Measurements from ENCODE around the gene FBXO17. TPM values are rescaled to one million over a fixed set of nuclear protein-coding genes. Genes with fewer than 3 reads are reported as not detected.

FBXO17 gene
- total and polyA plus RNA-seq, 4 donors: 19.7 to 31.9 (median 23.4) TPM

DNA sequence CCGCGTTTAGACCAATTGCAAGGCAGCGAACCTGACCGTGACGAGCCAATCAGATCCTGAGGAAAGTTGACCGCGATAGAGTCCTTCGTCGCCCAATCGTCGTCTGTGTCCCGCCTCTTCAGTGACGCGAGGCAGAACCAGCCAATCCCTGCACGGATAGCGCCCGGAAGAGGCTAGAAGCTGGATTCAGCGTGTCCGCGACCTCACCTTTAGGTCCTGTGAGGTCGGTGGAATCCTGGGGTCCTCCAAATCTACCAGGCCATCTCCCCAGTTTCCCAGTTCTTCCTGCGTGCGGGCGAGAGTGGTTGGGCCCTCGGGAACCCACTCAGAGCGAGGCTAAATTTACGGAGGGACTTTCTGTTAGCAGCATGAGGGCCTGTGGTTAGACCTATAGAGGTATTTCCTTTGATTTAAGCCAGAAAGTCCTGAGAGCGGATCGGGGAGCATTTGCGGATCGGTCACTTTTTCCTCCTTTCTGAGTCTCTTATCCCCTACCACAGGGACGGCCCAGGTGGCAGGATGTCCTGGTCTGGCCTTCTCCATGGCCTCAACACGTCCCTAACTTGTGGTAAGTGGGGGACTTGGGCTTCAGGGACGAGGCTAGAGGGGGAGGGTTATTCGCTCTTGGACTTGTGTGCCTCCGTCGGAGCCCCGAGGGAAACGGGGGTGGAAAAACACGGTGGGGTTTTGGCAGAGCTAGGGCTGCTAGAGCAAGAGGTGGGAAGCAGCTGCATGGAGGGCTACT is 44.6 kb downstream of the FBXO17 start, which contains the start of gene MRPS12:
Gene MRPS12, plus strand, starts transcription at position 169 of the 745 bp plus-strand sequence. Its CDS starts 351 bp downstream, at position 520.
- peak within 1 kb of the TSS; percentile 77 to 99 (median 94) for H3K4me3 ChIP-seq (ENCODE audit: low read depth in 1 of 3, low read length in 3 of 3)
- peak; percentile 99 for DNase-seq (ENCODE audit: low spot score)
- WGBS: under 1% methylated on average over 40 of the region's 40 CpGs
- H3K36me3 ChIP-seq (ENCODE audit: control insufficient read depth in 4 of 4, insufficient read depth in 3 of 4, low read depth in 1 of 4, low read length in 3 of 4): peaks cover 0 to 6% (median 3%) of the 10 kb centered on the region in 4 donors
- H3K27me3 ChIP-seq (ENCODE audit: control insufficient read depth in 4 of 4, insufficient read depth in 4 of 4, low read length in 3 of 4): no peaks in the 10 kb centered on the region
- H3K9me3 ChIP-seq (ENCODE audit: control insufficient read depth in 4 of 4, low read length in 3 of 4): no peaks in the 10 kb centered on the region
- TF ChIP-seq SP1 (IDR thresholded peaks at IDR 0.05) (peak; percentile 72), RXRA (IDR thresholded peaks at IDR 0.05) (peak; percentile 39 to 53), GABPA (IDR thresholded peaks at IDR 0.05 in 1 of 2, conservative IDR thresholded peaks at IDR 0.05 in 1 of 2) (peak in 1 of 2 donors; percentile 81), NR2F2 (IDR thresholded peaks at IDR 0.05) (peak; percentile 3), HNF4G (IDR thresholded peaks at IDR 0.05) (no peak)
- peak within 1 kb of the TSS; percentile 85 to 86 for H3K27ac ChIP-seq (ENCODE audit: low read depth in 1 of 2, low read length in 2 of 2)
- peak within 1 kb of the TSS; percentile 48 to 99 for H3K9ac ChIP-seq (ENCODE audit: low read depth in 1 of 2, low read length in 2 of 2)
- H3K4me1 ChIP-seq (ENCODE audit: control insufficient read depth in 4 of 4, insufficient read depth in 4 of 4, low read length in 3 of 4): peaks cover 7 to 33% (median 26%) of the 10 kb centered on the region in 4 donors

DNA sequence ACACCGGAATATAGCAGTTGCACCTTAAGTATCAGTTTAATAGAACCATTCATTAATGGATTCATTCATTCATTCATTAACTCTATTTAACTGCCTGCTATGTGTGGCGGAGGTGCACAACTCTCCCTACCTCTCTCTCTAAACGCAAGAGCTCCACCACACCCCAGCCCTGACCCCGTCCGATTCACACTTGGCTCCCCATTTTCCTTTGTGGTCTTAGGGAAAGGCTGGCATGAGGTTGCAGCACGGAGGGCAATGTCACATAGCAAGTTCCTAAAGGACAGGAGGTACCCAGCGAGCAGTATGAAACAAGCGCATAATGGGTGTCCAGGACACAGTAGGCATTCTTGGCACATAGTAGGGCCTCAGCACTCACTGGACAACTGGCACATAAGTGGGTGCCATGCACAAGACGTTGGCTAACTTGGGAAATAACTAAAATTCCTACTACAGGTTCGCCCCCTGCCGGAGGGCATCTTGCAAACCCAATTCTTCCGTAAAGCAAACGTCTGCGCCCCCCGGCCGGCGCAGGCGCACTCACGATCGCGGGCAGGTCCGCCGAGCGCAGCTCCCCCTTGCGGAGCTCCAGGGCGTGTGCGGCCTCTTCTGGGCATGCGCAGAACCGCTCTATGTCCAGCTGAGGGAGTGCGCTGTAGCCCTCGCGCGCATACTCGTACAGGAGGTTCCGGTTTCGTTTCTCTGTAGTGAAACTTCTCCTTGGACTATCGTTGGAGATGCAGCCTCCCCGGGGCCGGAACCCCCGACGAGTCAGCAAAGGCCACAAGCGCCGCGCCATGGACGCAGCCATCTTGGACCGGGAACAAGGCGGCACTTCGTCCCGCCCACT is 45.4 kb downstream of the FBXO17 start, which contains the start of gene SARS2:
Gene SARS2, minus strand, starts transcription at position 835 of the 847 bp plus-strand sequence. Its CDS starts 27 bp downstream, at position 808.
- H3K9me3 ChIP-seq (ENCODE audit: control insufficient read depth in 4 of 4, low read length in 3 of 4): no peaks in the 10 kb centered on the region
- TF ChIP-seq HNF4A (conservative IDR thresholded peaks at IDR 0.05) (peak in 1 of 2 donors; percentile 34), EGR1 (IDR thresholded peaks at IDR 0.05; ENCODE audit: low read depth in 2 of 2) (no peak), YY1 (IDR thresholded peaks at IDR 0.05) (peak; percentile 99), HNF4G (IDR thresholded peaks at IDR 0.05) (no peak), GABPA (IDR thresholded peaks at IDR 0.05 in 1 of 2, conservative IDR thresholded peaks at IDR 0.05 in 1 of 2) (no peak), RAD21 (IDR thresholded peaks at IDR 0.05) (peak; percentile 87 to 88), RXRA (IDR thresholded peaks at IDR 0.05) (peak in 1 of 2 donors; percentile 42), TAF1 (conservative IDR thresholded peaks at IDR 0.05) (no peak), FOXA2 (IDR thresholded peaks at IDR 0.05) (no peak), JUND (IDR thresholded peaks at IDR 0.05) (no peak), FOXA1 (IDR thresholded peaks at IDR 0.05) (no peak), SP1 (IDR thresholded peaks at IDR 0.05) (no peak), NR2F2 (IDR thresholded peaks at IDR 0.05) (no peak)
- TF ChIP-seq, protein P1, sequence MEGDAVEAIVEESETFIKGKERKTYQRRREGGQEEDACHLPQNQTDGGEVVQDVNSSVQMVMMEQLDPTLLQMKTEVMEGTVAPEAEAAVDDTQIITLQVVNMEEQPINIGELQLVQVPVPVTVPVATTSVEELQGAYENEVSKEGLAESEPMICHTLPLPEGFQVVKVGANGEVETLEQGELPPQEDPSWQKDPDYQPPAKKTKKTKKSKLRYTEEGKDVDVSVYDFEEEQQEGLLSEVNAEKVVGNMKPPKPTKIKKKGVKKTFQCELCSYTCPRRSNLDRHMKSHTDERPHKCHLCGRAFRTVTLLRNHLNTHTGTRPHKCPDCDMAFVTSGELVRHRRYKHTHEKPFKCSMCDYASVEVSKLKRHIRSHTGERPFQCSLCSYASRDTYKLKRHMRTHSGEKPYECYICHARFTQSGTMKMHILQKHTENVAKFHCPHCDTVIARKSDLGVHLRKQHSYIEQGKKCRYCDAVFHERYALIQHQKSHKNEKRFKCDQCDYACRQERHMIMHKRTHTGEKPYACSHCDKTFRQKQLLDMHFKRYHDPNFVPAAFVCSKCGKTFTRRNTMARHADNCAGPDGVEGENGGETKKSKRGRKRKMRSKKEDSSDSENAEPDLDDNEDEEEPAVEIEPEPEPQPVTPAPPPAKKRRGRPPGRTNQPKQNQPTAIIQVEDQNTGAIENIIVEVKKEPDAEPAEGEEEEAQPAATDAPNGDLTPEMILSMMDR (IDR thresholded peaks at IDR 0.05; ENCODE audit: low read depth, low read length, missing input control): peak; percentile 97
- TF ChIP-seq, protein P2, sequence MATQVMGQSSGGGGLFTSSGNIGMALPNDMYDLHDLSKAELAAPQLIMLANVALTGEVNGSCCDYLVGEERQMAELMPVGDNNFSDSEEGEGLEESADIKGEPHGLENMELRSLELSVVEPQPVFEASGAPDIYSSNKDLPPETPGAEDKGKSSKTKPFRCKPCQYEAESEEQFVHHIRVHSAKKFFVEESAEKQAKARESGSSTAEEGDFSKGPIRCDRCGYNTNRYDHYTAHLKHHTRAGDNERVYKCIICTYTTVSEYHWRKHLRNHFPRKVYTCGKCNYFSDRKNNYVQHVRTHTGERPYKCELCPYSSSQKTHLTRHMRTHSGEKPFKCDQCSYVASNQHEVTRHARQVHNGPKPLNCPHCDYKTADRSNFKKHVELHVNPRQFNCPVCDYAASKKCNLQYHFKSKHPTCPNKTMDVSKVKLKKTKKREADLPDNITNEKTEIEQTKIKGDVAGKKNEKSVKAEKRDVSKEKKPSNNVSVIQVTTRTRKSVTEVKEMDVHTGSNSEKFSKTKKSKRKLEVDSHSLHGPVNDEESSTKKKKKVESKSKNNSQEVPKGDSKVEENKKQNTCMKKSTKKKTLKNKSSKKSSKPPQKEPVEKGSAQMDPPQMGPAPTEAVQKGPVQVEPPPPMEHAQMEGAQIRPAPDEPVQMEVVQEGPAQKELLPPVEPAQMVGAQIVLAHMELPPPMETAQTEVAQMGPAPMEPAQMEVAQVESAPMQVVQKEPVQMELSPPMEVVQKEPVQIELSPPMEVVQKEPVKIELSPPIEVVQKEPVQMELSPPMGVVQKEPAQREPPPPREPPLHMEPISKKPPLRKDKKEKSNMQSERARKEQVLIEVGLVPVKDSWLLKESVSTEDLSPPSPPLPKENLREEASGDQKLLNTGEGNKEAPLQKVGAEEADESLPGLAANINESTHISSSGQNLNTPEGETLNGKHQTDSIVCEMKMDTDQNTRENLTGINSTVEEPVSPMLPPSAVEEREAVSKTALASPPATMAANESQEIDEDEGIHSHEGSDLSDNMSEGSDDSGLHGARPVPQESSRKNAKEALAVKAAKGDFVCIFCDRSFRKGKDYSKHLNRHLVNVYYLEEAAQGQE (IDR thresholded peaks at IDR 0.05): peak; percentile 18
- TF ChIP-seq, protein P3, sequence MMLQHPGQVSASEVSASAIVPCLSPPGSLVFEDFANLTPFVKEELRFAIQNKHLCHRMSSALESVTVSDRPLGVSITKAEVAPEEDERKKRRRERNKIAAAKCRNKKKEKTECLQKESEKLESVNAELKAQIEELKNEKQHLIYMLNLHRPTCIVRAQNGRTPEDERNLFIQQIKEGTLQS (IDR thresholded peaks at IDR 0.05): no peak
- TF ChIP-seq, protein P4, sequence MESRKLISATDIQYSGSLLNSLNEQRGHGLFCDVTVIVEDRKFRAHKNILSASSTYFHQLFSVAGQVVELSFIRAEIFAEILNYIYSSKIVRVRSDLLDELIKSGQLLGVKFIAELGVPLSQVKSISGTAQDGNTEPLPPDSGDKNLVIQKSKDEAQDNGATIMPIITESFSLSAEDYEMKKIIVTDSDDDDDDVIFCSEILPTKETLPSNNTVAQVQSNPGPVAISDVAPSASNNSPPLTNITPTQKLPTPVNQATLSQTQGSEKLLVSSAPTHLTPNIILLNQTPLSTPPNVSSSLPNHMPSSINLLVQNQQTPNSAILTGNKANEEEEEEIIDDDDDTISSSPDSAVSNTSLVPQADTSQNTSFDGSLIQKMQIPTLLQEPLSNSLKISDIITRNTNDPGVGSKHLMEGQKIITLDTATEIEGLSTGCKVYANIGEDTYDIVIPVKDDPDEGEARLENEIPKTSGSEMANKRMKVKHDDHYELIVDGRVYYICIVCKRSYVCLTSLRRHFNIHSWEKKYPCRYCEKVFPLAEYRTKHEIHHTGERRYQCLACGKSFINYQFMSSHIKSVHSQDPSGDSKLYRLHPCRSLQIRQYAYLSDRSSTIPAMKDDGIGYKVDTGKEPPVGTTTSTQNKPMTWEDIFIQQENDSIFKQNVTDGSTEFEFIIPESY (IDR thresholded peaks at IDR 0.05): no peak
- TF ChIP-seq, protein P5, sequence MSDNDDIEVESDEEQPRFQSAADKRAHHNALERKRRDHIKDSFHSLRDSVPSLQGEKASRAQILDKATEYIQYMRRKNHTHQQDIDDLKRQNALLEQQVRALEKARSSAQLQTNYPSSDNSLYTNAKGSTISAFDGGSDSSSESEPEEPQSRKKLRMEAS (IDR thresholded peaks at IDR 0.05): peak; percentile 29
- peak within 1 kb of the TSS; percentile 48 to 99 for H3K9ac ChIP-seq (ENCODE audit: low read depth in 1 of 2, low read length in 2 of 2)
- DNase-seq (ENCODE audit: low spot score): no peak
- peak within 1 kb of the TSS; percentile 77 to 99 (median 94) for H3K4me3 ChIP-seq (ENCODE audit: low read depth in 1 of 3, low read length in 3 of 3)
- H3K27me3 ChIP-seq (ENCODE audit: control insufficient read depth in 4 of 4, insufficient read depth in 4 of 4, low read length in 3 of 4): no peaks in the 10 kb centered on the region
- H3K4me1 ChIP-seq (ENCODE audit: control insufficient read depth in 4 of 4, insufficient read depth in 4 of 4, low read length in 3 of 4): peaks cover 7 to 25% (median 19%) of the 10 kb centered on the region in 4 donors
- WGBS: 3% methylated on average over 49 of the region's 49 CpGs
- H3K27ac ChIP-seq (ENCODE audit: low read depth in 1 of 2, low read length in 2 of 2): peak within 1 kb of the TSS; percentile 85 to 86
- H3K36me3 ChIP-seq (ENCODE audit: control insufficient read depth in 4 of 4, insufficient read depth in 3 of 4, low read depth in 1 of 4, low read length in 3 of 4): peaks cover 5 to 8% (median 6%) of the 10 kb centered on the region in 4 donors
